ENCODE data around the gene FAM234B. TPM values are rescaled to one million over a fixed set of nuclear protein-coding genes. Genes with fewer than 3 reads are reported as not detected.

The FAM234B gene
- total RNA-seq, 1 experiment from 2014 or later, result 25.9 TPM

GRCh38 chr12:13088496-13088895, 44.3 kb downstream of the FAM234B start:
- CTCF ChIA-PET, result interaction anchor here (0.6 to 4.1 kb wide), 17 partner anchors 9 to 446 kb away, joined by 3 to 40 read pairs (median 4); partner anchors contain the start of gene FAM234B
- peak; percentile 78 for ATAC-seq
- Mint-ChIP-seq H3K27ac (peak overlapping the region; percentile 98), H3K27me3 (ENCODE audit: low read depth) (no peaks in the 10 kb centered on the region), H3K4me1 (peaks cover 71% of the 10 kb centered on the region), H3K9me3 (no peaks in the 10 kb centered on the region), H3K4me3 (peak overlapping the region; percentile 53), H3K36me3 (peaks cover 23% of the 10 kb centered on the region)
- DNase-seq (ENCODE audit: low spot score), result peak; percentile 38
- TF ChIP-seq ZNF121 (CRISPR knock-in tag; IDR thresholded peaks at IDR 0.05), result no peak
- TF ChIP-seq, protein P1, sequence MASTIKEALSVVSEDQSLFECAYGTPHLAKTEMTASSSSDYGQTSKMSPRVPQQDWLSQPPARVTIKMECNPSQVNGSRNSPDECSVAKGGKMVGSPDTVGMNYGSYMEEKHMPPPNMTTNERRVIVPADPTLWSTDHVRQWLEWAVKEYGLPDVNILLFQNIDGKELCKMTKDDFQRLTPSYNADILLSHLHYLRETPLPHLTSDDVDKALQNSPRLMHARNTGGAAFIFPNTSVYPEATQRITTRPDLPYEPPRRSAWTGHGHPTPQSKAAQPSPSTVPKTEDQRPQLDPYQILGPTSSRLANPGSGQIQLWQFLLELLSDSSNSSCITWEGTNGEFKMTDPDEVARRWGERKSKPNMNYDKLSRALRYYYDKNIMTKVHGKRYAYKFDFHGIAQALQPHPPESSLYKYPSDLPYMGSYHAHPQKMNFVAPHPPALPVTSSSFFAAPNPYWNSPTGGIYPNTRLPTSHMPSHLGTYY (CRISPR knock-in tag; IDR thresholded peaks at IDR 0.05), result no peak
- TF ChIP-seq CDX4 (CRISPR knock-in tag; IDR thresholded peaks at IDR 0.05; ENCODE audit: borderline replicate concordance), result no peak
- 0 out of 2 replicates have a peak, but pooled peaks have one; percentile 38 for TF ChIP-seq ZNF416 (CRISPR knock-in tag; IDR thresholded peaks at IDR 0.05)
- TF ChIP-seq, protein P2, sequence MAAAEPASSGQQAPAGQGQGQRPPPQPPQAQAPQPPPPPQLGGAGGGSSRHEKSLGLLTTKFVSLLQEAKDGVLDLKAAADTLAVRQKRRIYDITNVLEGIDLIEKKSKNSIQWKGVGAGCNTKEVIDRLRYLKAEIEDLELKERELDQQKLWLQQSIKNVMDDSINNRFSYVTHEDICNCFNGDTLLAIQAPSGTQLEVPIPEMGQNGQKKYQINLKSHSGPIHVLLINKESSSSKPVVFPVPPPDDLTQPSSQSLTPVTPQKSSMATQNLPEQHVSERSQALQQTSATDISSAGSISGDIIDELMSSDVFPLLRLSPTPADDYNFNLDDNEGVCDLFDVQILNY (CRISPR knock-in tag; IDR thresholded peaks at IDR 0.05), result no peak
- TF ChIP-seq ZBTB21 (CRISPR knock-in tag; IDR thresholded peaks at IDR 0.05; ENCODE audit: borderline replicate concordance), result no peak
- no peak for TF ChIP-seq TCF7 (CRISPR knock-in tag; IDR thresholded peaks at IDR 0.05; ENCODE audit: low read depth)
- TF ChIP-seq ETV6 (CRISPR knock-in tag; IDR thresholded peaks at IDR 0.05), result 0 out of 2 replicates have a peak, but pooled peaks have one; percentile 45
- peak; percentile 46; the same call in 1 of the 2 replicates for TF ChIP-seq ZNF423 (CRISPR knock-in tag; IDR thresholded peaks at IDR 0.05)
- TF ChIP-seq ZNF671 (CRISPR knock-in tag; IDR thresholded peaks at IDR 0.05), result 0 out of 2 replicates have a peak, but pooled peaks have one; percentile 32
- TF ChIP-seq MAX (CRISPR knock-in tag; IDR thresholded peaks at IDR 0.05), result peak; percentile 64; the same call in 1 of the 2 replicates
- peak; percentile 27; the same call in 1 of the 2 replicates for TF ChIP-seq FOXK1 (CRISPR knock-in tag; IDR thresholded peaks at IDR 0.05)
- TF ChIP-seq ZSCAN18 (CRISPR knock-in tag; IDR thresholded peaks at IDR 0.05), result no peak
- TF ChIP-seq HMGA2 (CRISPR knock-in tag; IDR thresholded peaks at IDR 0.05), result no peak
- no peak for TF ChIP-seq NR3C1 (CRISPR knock-in tag; conservative IDR thresholded peaks at IDR 0.05; ENCODE audit: low read depth)
- TF ChIP-seq SMAD3 (CRISPR knock-in tag; IDR thresholded peaks at IDR 0.05; ENCODE audit: borderline replicate concordance), result no peak
- peak; percentile 97 for TF ChIP-seq TEAD1 (CRISPR knock-in tag; IDR thresholded peaks at IDR 0.05)
- TF ChIP-seq, protein P3, sequence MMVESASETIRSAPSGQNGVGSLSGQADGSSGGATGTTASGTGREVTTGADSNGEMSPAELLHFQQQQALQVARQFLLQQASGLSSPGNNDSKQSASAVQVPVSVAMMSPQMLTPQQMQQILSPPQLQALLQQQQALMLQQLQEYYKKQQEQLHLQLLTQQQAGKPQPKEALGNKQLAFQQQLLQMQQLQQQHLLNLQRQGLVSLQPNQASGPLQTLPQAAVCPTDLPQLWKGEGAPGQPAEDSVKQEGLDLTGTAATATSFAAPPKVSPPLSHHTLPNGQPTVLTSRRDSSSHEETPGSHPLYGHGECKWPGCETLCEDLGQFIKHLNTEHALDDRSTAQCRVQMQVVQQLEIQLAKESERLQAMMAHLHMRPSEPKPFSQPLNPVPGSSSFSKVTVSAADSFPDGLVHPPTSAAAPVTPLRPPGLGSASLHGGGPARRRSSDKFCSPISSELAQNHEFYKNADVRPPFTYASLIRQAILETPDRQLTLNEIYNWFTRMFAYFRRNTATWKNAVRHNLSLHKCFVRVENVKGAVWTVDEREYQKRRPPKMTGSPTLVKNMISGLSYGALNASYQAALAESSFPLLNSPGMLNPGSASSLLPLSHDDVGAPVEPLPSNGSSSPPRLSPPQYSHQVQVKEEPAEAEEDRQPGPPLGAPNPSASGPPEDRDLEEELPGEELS (CRISPR knock-in tag; IDR thresholded peaks at IDR 0.05), result peak; percentile 12; the same call in 1 of the 2 replicates
- peak; percentile 66; the same call in 1 of the 2 replicates for TF ChIP-seq TEAD4 (CRISPR knock-in tag; IDR thresholded peaks at IDR 0.05)
- no peak for TF ChIP-seq ZNF263 (CRISPR knock-in tag; IDR thresholded peaks at IDR 0.05; ENCODE audit: low read depth)
- TF ChIP-seq, protein P4, sequence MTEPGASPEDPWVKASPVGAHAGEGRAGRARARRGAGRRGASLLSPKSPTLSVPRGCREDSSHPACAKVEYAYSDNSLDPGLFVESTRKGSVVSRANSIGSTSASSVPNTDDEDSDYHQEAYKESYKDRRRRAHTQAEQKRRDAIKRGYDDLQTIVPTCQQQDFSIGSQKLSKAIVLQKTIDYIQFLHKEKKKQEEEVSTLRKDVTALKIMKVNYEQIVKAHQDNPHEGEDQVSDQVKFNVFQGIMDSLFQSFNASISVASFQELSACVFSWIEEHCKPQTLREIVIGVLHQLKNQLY (CRISPR knock-in tag; IDR thresholded peaks at IDR 0.05), result no peak
- TF ChIP-seq CTCF (IDR thresholded peaks at IDR 0.05), result no peak
- TF ChIP-seq, protein P5, sequence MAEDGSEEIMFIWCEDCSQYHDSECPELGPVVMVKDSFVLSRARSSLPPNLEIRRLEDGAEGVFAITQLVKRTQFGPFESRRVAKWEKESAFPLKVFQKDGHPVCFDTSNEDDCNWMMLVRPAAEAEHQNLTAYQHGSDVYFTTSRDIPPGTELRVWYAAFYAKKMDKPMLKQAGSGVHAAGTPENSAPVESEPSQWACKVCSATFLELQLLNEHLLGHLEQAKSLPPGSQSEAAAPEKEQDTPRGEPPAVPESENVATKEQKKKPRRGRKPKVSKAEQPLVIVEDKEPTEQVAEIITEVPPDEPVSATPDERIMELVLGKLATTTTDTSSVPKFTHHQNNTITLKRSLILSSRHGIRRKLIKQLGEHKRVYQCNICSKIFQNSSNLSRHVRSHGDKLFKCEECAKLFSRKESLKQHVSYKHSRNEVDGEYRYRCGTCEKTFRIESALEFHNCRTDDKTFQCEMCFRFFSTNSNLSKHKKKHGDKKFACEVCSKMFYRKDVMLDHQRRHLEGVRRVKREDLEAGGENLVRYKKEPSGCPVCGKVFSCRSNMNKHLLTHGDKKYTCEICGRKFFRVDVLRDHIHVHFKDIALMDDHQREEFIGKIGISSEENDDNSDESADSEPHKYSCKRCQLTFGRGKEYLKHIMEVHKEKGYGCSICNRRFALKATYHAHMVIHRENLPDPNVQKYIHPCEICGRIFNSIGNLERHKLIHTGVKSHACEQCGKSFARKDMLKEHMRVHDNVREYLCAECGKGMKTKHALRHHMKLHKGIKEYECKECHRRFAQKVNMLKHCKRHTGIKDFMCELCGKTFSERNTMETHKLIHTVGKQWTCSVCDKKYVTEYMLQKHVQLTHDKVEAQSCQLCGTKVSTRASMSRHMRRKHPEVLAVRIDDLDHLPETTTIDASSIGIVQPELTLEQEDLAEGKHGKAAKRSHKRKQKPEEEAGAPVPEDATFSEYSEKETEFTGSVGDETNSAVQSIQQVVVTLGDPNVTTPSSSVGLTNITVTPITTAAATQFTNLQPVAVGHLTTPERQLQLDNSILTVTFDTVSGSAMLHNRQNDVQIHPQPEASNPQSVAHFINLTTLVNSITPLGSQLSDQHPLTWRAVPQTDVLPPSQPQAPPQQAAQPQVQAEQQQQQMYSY (CRISPR knock-in tag; IDR thresholded peaks at IDR 0.05), result no peak
- TF ChIP-seq FOXJ3 (CRISPR knock-in tag; IDR thresholded peaks at IDR 0.05; ENCODE audit: borderline replicate concordance), result no peak
- TF ChIP-seq NFE2L1 (CRISPR knock-in tag; IDR thresholded peaks at IDR 0.05), result no peak
- POLR2A ChIA-PET, result interaction anchor here (0.9 to 1.2 kb wide), 2 partner anchors 9 to 11 kb away, joined by 3 to 5 read pairs; no protein-coding TSS in a partner anchor

Data from WTC11 (cell line).